HG03064 (cell line): ENCODE measurements around the gene PHF19.

Experiments used
- ATAC-seq: cut with Tn5 transposase; IDR thresholded peaks from one replicate; pipeline ENCODE4 v1.9.1; 2021; ENCODE audit warnings: low read depth; ENCODE audit not compliant: unreplicated experiment

PHF19 gene

DNA sequence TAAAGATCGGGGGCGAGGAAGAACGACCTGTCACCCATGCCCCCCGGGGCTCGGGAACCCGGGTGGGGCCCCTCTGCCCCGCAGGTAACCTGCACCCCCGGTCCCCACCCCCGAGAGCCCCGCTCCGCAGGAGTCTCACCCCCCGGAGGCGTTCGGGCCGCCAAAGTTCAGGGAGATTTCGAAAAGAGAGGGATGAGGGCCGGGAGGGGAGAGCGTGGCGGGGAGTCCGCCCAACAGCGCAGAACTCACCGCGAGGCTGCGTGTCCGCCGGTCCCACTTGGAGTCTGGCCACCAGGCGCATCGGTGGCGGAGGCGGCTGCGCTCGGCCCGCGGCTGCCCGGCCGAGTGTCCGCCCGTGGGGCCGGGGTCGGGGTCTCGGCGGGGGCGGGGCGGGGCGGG, at the start of gene PHF19:
PHF19 (minus strand) TSS at position 347 of the 399 bp plus-strand sequence. CDS start 2,447 bp downstream, outside the sequence.
- ATAC-seq: peak; percentile 7

DNA sequence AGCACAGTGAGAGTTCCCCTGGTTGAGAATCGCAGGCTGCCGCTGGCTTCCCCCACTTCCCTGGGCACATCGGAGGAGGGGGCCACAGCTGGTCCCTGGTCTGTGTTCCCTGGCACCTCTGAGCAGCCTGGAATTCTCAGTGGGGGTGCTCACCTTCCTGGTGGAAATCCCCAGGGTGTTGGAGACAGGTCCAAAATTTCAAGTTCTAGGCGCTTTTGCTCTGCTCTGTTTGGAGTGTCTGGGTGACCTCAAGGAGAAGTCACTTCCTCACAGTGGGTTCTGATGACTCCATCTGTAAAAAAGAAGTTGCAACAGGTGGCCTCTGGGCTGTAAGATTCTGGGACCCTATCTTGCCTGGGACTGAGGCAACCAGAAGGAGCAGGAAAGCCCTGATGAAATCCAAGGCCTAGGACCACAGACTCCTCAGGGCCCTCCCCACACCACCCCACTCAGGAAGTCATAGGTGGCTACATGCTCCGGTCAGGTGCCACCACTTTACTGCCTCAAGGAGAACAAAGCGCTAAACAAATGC, 49.5 kb upstream of the PHF19 start, which contains the start of gene TRAF1:
TRAF1 (minus strand) TSS at position 400 of the 532 bp plus-strand sequence. CDS start 721 bp downstream, outside the sequence.
- peak; percentile 12 for ATAC-seq

DNA sequence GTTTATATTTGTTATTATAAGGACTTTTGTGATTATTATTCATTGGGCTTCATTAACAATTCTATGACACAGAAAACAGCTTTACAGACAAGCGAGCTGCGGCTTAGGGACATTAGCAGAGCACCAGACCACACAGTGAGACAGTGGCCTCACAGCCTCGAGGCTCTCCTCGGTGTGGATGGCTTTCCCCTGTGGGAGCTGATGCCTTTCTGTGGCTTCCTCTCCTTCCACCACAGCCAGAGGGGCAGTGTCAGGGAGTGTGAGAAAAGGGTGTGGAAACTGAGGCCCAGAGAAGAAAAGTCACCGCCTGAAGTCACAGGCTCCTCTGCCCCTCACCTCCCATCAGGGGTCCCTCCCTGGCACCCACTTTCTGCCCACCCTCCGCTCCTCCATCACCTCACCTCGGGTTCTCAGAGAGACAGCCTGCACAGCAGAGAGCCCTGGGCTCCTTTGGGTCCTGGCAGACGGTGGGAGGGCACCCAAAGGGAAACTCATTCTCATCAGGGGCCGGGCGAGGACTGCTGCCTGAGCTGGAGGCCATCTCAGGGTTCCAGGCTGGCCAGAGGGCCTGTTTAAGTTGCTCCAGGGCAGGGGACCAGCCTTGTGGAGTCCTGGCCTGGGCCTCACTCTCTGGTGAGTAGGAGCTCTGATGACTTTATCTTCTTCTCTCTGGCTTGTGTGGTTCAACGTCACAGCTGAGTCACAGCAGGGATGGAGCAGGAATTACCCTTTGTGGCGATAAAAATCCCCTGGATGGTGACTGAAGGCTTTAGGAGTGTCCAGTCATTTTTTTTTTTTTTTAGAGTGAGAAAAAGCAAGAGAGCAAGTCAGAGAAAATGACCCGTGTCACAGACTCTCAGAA, 48.8 kb upstream of the PHF19 start:
- peak; percentile 30 for ATAC-seq

DNA sequence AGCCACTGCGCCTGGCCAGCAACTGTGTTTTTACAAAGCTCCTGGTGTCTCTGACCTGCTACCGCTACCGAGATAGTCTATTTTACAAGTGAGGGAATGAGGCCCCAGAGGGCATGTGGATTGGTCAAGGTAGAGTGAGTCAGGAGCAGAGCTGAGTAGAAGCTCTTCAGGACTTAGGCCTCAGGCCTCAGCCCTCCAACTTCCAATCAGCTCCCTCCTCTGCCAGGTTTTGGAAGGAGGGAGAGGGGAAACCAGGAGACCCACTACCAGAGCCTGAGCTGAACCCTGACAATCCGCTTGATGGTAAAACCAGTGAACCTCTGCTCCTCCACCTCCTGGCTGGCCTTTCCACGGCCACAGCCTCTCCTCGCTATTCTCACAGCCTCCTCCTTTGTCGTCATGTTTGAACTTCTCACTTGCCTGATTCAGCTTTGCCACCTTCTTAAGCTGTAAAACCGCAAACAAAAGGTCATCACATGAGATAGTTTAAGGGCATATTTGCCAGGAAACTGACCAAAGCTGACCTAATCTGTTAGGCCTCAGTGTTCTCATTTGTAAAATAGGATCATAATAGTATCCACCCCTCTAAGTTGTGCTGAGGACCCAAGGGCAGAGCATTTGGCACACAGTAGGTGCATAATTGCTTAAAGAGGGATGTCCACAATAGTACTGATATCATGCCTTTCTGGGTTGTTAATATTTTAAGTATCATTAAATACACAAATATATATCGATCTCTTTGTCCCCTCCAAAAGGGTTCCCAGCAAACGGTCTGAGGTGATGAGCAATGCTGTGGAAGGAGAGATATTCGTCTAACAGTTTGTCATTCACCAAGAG, 47.9 kb upstream of the PHF19 start:
- no peak for ATAC-seq

DNA sequence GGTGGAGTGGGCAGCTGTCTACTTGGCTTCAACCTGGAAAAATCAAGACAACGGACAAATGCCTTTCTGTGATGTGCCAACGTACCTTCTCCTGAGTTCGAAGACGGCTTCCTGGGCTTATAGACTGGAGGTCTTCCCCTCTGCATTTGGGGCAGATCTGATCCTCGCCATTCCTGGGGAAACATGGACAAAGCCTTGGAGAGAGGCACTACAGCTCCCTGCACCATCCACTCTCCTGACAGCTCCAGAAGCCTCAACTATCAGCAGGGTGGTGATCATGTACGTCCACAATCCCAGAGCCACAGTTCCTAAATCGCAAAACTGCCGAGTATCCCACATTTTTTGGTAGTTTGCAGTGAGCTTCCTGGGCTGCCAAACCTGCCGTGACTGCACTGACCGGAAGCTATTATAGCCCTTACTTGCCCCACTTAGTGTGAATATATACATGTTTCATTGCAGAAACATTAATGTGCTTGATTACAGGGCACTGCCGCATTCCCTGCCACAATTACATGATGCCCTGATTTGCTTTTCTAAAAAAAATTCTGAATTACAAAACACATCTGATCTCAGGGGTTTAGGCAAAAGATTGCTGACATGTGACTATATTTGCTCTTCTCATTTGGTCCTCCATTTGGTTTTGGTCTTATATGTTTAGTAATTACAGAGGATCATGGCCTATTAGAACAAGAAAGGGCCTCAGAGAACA, 46.8 kb upstream of the PHF19 start:
- no peak for ATAC-seq

DNA sequence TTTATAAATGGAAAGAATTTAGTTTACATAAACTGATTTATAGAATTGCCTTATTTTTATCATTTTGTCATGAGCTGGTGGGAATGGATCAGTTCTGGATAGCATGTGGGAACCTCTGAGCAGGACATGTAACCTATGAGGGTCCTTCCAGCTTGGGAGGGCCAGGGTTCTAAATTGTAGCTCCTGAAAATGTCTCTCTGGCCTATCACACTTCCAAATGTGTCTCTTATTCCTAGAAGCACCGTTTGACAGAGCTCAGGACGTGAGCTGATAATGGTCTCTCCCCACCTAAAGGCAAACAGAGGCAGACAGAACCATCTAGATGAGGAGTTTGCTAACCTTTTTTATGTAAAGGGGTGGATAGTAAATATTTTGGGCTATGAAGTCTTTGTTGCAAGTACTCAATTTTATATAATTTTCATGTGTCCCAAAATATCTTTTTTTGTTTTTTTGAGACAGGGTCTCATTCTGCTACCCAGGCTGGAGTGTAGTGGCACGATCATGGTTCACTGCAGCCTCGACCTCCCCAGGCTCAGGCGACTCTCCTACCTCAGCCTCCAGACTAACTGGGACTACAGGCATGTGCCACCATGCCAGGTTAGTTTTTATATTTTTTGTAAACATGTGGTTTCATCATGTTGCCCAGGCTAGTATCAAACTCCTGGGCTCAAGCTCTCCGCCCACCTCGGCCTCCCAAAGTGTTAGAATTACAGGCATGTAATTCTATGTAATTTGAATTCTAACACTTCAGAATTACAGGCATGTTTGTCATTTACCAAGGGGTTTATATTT, 45.6 kb upstream of the PHF19 start:
- ATAC-seq: no peak

DNA sequence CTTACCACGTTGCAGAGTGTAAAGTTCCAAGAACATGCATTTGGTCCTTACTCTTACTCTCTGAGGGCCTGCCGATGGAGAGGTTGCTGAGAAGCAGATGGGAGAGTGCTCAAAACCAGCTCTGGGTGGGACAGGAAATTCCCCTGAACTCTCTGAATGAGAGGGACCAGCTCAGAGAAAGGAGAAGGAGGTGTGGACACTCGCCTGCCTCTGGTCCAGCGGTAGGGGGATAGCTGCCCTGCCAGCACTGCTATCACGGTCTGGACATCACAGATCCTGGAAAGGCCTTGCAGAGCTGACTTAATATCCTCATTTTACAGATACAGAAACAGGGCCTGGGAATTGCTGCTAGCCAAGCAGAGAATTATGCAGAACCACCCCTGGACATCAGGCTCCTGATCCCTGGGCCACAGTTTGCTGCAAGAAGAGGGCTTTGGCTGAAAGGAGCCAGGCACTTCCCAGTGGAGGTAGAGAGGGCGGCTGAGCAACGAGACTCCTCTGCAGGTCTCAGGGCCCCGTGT, 44.7 kb upstream of the PHF19 start:
- no peak for ATAC-seq

DNA sequence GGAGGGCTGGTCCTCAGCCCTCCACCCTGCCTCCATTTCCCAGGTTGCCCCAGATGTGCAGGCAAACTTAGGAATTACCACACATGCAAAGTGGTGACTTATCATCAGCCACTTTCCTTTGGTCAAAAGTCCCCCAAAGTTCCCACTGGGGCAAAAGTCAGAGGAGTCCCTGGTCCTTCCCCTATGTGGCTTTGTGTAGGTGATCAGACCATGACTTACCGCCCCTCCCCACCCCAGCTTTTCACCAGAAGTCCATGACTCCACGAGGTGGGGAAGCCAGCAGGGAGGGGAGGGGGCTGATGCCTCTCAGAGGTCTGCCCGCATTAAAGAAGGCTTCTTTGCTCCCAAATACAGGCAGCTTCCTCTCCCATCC, 43.8 kb upstream of the PHF19 start:
- no peak for ATAC-seq

DNA sequence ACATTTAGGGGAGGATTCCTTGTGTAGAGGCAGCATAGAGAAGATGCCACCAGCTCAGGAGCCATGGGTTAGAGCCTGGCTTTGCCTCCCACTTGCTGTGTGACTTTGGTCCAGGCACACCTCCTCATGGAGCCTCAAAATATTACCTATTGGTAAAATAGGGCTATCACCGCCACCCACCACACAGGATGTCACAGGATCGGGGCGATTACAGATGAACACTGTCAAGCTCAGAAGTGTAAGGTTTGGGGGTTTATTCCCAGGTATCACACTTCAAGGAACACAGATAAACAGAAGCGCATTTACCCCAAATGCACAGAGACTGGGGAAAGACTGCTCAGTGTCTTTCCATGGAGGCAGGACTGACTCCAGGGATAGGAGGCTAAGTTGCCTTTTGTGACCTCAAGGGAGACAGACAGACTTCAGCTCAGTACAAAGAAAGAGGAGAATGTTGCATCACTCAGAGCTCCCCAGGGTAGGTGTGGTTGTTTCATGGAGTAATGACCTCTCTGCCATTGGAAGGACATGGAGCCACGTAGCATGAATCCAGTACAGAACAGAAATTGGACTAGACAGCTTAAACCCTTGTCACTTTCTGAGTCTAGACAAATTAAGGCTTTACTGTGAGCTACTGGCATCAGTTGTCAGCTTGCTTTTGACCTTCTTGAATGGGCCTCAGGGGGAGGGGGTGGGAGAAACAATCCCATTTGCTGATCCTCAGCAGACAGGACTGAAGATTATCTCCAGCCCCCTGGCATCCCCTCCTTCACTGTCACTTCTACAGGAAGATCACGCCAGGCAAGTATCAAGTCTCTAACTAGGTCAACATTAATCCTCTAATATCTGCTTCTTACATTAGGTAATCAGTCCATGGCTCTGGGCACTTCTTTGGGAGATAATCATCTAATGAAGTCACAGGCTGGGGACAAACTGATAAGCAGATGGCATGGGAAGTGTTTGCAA, 43.1 kb upstream of the PHF19 start:
- no peak for ATAC-seq

DNA sequence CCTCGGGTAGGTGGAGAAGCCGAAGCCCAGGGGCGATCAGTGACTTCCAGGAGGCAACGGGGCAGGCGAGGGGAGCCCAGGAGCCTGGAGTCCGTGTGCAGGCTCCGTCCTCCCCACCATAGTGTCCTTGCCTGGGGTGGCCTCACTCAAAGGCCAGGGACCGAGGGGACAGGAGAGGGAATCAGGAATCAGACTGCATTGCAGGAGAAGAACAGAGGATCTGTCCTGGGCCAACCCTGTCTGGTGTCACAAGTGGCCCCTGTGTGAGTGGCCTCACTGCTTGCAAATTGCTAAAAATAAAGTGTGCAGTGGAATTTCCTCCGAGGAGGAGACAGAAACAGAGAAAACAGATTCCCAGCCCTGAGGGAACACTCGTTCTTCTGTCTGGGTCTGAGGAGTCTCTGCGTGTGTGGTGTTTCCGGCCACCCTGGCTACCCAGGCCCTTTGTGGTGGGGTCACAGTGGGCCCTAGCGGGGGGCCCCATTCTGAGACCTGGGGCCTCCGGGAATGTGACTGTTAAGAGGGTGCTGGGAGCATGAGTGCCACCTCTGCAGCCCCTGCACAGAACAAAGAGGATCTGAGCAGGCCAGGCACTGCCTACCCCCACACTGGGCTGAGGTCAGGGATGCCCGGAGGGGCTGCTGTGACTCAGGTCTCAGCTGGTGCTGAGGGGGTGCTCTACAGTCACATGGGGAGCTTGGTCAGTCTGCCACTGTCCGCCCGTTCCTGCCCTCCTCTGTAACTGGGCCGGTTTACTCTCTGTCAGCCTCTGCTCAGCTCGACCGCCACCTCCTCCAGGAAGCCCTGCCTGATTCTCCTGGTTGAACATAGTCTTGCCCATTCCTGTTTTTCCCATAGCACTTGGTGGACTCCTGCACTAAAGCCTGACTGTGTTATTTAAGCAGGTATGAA, 42.2 kb upstream of the PHF19 start:
- ATAC-seq: no peak

DNA sequence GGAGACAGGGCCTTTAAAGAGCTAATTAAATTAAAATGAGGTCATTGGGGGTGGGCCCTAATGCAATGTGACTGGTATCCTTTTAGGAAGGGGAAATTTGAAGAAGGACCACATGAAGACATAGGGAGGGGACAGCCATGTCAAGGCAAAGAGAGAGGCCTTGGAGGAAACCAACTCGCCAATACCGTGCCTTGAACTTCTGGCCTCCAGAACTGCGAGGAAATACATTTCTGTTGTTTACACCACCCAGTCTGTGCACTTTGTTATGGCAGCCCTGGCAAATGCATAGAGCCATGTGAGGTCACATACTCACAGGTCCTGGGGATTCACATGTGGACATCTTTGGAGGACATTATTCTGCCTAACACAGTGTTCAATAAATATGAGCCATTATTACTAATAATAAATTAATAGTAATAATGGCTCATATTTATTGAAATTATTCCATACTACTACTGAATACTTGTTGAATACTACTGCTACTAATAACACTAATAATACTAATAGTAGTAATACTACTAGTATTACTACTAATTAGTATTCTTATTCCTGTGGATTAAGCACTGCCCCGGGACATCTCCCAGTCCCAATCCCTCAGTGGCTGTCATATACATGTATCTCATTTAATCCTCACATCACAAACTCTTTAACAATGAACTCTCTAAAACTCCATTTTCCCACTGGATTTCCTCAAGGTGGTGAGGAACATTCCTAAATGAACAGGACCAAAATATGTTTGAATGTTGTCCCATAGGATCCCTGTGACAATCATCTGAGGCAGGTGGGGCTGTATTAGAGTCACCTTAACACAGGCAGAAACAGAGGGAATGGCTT, 41.2 kb upstream of the PHF19 start:
- ATAC-seq: no peak

DNA sequence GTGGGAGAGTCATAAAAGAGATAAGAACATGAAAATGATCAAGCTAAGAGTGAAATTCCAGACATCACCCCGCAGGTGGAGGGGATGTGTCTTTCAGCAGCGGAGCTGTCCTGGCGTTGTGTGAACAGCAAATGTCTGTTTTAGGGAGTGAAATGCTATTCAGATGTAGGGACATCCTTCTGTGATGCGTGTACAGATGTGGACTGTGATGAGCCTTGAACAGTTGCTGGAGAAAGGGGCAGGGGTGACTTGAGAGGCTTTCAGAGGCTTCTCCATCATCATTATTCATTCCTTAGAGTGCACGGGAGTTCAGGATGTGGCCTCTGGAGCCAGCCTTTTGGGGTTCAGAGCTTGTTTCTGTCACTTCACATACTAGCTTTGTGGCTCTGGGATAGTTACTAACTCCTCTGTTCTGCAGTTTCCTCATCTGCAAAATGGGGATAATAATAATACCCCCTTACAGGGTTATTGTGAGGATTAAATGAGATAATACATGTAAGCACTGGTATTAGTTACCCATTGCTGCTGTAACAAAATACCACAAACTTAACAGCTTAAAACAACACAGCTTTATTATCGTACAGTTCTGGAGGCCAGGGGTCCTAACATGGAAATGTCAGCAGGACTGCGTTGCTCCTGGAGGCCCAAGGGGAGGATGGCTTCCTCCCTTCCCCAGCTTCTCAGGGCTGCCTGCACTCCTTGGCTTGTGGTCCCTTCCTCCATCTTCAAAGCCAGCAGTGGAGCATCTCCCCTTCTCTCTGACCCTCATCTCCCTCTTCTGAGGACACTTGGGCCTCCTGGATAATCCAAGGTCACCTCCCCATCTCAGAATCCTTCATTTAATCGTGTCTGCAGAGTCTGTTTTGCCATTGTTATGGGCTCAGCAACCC, 40.2 kb upstream of the PHF19 start:
- no peak for ATAC-seq

DNA sequence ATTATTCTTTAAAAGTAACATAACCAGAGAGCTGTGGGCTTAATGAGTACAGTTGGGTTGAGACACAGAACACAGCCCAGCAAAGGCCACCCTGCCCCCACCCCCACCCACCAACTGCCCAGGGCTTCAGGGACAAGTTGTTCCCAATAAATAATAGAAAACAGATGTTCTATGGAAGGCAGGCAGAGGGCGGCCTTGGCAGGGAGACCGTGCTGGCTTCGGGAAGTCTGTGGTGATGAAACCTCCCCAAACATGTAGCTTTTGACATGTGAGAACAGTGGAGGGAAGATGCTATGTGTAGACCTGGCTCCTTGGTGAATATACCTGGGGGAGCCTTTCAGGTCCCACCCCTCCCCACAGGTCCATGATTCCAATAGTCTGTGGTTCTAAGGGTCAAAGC, 39.6 kb upstream of the PHF19 start:
- no peak for ATAC-seq

DNA sequence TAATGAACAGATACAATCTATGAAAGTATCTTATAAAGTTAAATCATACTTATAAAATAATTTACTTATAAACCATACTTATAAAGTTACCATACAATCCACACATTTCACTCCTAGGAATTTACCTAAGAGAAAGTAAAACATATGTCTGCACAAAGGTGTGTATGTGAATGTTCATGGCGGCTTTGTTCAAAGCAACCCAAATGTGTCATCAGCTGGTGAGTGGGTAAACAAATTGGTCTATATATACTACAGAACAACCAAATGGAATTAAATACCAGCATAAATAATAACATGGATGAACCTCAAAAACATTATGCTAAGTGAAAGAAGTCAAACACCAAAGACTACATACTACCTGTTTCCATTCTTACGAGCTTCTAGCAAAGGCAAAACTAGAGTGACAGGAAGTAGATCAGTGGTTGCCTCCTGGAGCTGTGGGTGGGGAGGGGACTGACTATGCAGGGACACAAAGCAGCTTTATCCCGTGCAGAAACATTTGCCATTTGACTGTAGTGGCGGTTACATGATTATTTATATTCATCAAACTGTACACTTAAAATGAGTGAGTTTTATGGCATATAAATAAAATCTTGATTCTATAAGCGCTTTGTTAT, 39.0 kb upstream of the PHF19 start:
- ATAC-seq: no peak

DNA sequence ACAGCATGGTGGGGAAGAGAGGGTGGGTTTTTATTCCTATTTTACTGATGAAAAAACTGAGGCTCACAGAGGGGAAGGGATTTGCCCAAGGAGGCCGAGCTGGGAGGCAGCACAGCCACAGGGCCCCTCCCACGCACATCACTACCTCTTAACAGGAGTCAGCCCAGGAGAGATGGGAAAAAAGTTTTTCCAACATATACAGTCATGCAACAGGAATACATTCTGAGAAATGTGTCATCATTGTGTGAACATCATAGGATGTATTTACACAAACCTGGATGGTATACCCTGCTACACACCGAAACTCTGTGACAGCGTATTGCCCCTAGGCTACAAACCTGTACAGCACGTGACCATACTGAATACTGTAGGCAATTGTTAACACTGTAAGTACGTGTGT, 38.0 kb upstream of the PHF19 start:
- ATAC-seq: no peak
